Choroid plexus epithelial cell (primary cell): ENCODE data around the gene ZNF169.
"Not testable (repeated sequence)": the region's sequence is repeated elsewhere in the genome, so short reads cannot be mapped to it uniquely, and the experiment has no call there.

ENCODE experiments used
- DNase-seq: peaks from one replicate; pipeline ENCODE4 v3.0.0-alpha.2; 2010; ENCODE audit warnings: low read depth
- H3K4me3 ChIP-seq: 2 replicates; pipeline ENCODE4 v1.5.1; 2011; ENCODE audit warnings: low read depth, mild to moderate bottlenecking, control low read depth, low read length, moderate library complexity
- CTCF ChIP-seq: conservative IDR thresholded peaks from 2 replicates; pipeline ENCODE4 v1.5.1; 2011; ENCODE audit warnings: low read depth, mild to moderate bottlenecking, control low read depth, inconsistent platforms, low read length, moderate library complexity

The ZNF169 gene

DNA sequence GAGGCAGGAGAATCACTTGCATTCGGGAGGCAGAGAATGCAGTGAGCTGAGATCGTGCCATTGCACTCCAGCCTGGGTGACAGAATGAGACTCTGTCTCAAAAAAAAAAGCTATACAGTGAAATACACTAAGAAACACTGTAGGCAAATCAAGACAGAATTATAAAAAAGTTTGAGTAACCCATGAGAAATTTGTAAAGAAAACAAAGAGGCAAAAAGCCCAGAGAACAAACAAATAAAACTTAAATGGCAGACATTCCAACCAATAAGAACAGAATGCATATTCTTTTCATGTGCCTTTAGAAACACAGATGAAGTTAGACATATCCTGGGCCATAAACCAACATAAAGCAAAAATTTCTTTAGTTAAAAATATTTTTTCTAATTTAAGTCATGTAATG lies 30.6 kb downstream of the ZNF169 start:
- H3K4me3 ChIP-seq, result no peak overlapping the region
- no peak for TF ChIP-seq CTCF
- no peak for DNase-seq

DNA sequence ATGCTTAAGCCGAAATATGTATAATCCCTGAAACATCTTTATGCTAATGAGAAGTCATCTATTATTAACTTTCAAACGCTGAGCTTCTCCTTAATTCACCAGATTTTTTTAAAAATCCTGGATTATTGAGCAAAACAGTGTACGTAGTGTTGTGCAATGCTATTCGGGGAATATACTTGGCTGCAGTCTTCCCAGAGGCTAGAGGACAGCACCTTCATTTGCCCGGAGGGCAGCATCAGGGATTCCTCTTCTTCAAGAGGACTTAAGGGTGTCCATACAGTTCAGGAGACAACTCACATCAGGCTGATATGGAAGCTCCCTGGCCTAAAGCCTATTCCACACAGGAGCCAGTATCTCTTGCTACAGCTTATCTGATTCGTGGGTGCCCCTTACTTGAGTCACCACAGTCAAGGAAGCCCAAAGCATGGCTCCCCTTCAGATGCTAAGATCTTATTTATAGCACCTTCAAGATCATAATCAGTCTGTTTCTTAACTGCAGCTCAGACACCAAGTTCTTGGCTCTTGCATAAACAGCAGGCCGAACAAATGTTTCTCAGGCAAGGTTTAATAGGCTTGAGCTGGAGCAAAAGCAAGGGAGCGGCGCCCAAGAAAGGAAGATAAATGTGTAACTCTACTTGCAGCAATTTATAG lies 40.0 kb downstream of the ZNF169 start:
- no peak overlapping the region for H3K4me3 ChIP-seq
- no peak for TF ChIP-seq CTCF
- DNase-seq, result no peak

DNA sequence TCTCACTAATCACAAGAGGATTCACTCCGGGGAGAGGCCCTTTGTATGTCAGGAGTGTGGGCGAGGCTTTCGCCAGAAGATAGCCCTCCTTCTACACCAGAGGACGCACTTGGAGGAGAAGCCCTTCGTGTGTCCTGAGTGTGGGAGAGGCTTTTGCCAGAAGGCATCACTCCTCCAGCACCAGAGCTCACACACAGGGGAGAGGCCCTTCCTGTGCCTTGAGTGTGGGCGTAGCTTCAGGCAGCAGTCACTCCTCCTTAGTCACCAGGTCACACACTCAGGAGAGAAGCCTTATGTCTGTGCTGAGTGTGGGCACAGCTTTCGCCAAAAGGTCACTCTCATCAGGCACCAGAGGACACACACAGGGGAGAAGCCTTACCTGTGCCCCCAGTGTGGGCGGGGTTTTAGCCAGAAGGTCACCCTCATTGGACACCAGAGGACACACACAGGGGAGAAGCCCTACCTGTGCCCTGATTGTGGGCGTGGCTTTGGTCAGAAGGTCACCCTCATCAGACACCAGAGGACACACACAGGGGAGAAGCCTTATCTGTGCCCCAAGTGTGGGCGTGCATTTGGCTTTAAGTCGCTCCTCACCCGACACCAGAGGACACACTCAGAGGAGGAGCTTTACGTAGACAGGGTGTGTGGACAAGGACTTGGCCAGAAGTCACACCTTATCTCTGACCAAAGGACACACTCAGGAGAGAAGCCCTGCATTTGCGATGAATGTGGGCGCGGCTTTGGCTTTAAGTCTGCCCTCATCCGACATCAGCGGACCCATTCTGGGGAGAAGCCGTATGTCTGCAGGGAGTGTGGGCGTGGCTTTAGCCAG lies 41.6 kb downstream of the ZNF169 start:
- H3K4me3 ChIP-seq, result no peak overlapping the region
- DNase-seq, result no peak
- no peak for TF ChIP-seq CTCF

DNA sequence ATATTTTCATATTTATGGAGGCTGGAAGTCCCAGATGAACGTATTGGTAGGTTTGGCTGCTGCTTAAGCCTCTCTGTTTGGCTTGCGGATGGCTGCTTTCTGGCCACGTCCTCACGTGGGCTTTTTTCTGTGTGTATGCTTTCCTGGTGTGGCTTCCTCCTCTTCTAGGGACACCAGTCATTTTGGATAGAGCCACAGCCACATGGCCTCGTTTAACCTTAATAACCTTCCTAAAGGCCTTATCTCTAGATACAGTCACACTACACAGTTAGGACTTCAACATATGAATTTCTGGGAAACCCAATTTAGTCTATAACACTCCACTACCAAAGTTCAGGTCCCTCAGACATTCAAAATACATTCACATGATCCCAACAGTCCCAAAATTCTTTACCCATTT lies 42.5 kb downstream of the ZNF169 start:
- no peak overlapping the region for H3K4me3 ChIP-seq
- no peak for TF ChIP-seq CTCF
- DNase-seq, result no peak

DNA sequence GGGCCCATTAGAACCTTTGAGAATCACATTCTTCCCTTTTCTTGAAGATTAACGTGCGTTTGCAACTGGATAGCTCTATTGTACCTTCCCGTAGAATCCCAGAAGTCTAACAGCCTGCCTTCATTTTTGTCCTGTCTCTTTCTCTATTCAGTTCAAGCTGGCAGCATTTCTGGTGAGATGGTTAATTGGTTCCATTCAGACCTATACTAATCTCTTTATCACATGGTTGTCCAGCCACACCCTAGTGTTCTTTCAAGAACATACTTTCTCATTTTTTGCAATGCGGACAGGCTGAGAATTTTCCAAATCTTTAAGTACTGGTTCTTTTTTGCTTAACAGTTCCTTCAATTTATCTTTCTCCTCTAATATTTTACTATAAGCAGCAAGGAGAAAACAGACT lies 43.3 kb downstream of the ZNF169 start:
- no peak overlapping the region for H3K4me3 ChIP-seq
- no peak for DNase-seq
- no peak for TF ChIP-seq CTCF

- H3K4me3 ChIP-seq, result no peak overlapping the region
- DNase-seq, result no peak
- no peak for TF ChIP-seq CTCF
These were observed 44.2 kb downstream of the ZNF169 start for GRCh38 chr9:94303321-94303720.

DNA sequence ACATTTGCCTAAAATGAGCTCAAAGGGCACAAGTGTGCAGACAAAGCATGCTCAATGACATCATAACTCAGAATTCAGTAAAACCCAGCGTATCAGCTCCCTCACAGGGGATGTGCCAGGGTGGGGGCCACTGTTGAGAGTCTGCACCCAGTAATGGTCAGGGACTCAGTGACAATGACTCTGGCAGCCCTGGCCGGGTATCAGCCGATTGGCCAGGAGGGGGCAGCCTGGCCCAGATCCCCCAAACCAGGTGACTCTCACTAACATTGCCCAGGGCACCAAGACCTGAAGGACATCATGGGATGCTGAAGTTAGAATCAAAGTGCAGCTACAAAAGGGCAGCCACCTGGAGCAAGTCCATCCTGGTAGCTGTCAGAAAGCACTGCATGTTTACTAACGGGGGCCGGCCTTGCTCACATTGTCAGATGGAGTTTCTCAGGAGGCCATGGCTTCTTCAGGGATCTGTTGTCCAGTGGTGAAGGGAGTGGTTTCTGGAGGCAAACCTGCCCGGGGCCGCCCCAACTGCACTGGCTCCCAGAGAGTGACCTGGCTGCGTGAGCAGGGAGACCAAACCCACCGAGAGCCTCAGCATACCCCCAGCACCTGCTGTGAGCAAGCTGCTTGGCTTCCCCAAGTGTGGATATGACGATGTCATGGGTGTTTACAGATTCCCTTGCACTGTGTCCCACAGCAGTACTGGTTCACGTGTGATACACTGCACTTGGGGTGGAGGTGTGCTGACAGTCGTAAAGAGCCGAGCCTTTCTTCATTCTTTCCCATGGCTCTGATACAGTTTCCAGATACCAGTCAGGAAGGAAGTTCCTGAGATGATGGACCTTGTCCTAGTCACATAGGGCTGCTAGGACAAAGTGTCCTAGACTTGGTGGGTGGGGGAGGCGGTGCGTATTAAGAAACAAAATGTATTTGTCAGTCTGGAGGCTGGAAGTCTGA lies 56.2 kb downstream of the ZNF169 start:
- H3K4me3 ChIP-seq, DNase-seq: not testable (repeated sequence)

GRCh38 chr9:94316236-94316635 lies 57.1 kb downstream of the ZNF169 start:
- not testable (repeated sequence) for DNase-seq, H3K4me3 ChIP-seq

- not testable (repeated sequence) for H3K4me3 ChIP-seq, DNase-seq
These were observed 59.0 kb downstream of the ZNF169 start for GRCh38 chr9:94317949-94318657.

DNA sequence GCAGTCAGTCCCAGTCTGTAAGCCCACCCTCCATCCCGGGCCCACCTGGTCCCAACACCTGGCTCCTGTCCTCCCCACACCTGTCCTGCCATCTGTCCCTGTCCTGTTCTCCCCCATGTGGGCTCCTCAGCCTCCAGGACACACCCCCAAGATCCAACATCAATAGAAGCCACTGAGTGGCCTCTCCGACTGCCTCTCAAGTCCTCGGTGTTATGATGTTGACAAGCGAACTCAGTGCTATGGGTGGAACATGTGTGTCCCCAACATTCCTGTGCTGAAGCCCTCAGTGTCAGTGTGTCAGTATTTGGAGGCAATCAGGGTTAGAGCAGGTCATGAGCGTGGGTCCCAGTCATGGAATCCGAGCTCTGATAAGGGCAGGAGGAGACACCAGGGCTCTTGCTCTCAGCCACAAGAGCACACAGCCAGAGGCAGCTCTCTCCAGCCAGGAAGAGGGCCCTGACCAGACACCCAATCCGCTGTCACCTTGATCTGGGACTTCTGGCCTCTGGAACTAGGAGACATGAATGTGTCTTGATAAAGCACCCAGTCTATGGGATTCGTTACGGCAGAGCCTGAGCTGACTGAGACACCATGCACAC lies 63.3 kb downstream of the ZNF169 start:
- H3K4me3 ChIP-seq, result not testable (repeated sequence)

More for the DNA sequence above, 63.3 kb downstream of the ZNF169 start:
- not testable (repeated sequence) for DNase-seq
